Testis (tissue), 2 donors: Measurements from ENCODE around the gene FLACC1.

Experiments used
- POLR2A ChIP-seq: fragments of 450-650 bp; IDR thresholded peaks from one replicate; pipeline ENCODE4 v1.6.1; 2017; ENCODE audit warnings: antibody characterized with exemption, mild to moderate bottlenecking, moderate library complexity
- TF ChIP-seq, protein P1 (sequence below), 3 experiments: fragments of 450-650 bp in 2 of 3; fragments of 200-600 bp in 1 of 3; sonication (generic) in 1 of 3; IDR thresholded peaks; one replicate each; pipeline ENCODE4 v1.5.1; 2016 to 2019; ENCODE audit warnings: antibody characterized with exemption in 3 of 3, mild to moderate bottlenecking in 2 of 3, moderate library complexity in 1 of 3

DNA sequence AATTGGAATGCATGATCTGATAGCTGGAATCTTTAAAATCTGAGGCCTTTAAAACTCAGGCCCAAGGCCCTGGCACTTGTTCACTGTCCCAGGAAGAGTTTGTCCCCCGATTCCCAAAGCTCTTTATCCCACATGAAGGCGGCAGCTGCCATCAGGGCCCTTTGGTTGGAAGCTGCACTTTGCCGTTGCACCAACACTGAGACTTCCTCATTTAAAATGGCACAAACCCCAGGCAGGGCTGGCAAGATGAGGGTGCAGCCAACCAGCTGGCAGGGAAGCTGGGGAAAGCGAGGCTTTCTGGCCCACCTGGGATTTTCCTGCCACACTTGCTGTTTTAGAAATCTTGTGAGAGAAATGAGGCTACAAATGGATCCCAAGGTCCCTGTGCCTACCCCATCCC lies 6.3 kb downstream of the FLACC1 start:
- TF ChIP-seq, protein P1, sequence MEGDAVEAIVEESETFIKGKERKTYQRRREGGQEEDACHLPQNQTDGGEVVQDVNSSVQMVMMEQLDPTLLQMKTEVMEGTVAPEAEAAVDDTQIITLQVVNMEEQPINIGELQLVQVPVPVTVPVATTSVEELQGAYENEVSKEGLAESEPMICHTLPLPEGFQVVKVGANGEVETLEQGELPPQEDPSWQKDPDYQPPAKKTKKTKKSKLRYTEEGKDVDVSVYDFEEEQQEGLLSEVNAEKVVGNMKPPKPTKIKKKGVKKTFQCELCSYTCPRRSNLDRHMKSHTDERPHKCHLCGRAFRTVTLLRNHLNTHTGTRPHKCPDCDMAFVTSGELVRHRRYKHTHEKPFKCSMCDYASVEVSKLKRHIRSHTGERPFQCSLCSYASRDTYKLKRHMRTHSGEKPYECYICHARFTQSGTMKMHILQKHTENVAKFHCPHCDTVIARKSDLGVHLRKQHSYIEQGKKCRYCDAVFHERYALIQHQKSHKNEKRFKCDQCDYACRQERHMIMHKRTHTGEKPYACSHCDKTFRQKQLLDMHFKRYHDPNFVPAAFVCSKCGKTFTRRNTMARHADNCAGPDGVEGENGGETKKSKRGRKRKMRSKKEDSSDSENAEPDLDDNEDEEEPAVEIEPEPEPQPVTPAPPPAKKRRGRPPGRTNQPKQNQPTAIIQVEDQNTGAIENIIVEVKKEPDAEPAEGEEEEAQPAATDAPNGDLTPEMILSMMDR (IDR thresholded peaks at IDR 0.05) = no peak
- TF ChIP-seq POLR2A = no peak
